NCI-H446 (cell line): ENCODE measurements around the gene RGS3.
"Not testable (repeated sequence)": the region's sequence is repeated elsewhere in the genome, so short reads cannot be mapped to it uniquely, and the experiment has no call there.

ENCODE experiments used
- DNase-seq, 2 experiments: peaks; one replicate each; lab custom pipeline; 2025; lab: John Stamatoyannopoulos, UW

RGS3 gene

GRCh38 chr9:113463418-113464285 is at the start of gene RGS3:
TSS of gene RGS3 (plus strand) at chr9:113463727. CDS start at chr9:113463803, 76 bp downstream.
- no peak for DNase-seq

- DNase-seq = no peak
Observed at GRCh38 chr9:113416149-113416721, 47.3 kb upstream of the RGS3 start.

- DNase-seq = no peak
Observed at GRCh38 chr9:113417370-113417769, 46.2 kb upstream of the RGS3 start.

- DNase-seq = no peak
Observed at GRCh38 chr9:113421726-113422125, 41.8 kb upstream of the RGS3 start.

GRCh38 chr9:113425072-113425471 is 38.5 kb upstream of the RGS3 start:
- no peak for DNase-seq

- DNase-seq = no peak
Observed at GRCh38 chr9:113426701-113427100, 36.8 kb upstream of the RGS3 start.

GRCh38 chr9:113427629-113428028 is 35.9 kb upstream of the RGS3 start:
- DNase-seq = no peak

- no peak for DNase-seq
Observed at GRCh38 chr9:113428062-113428615, 35.4 kb upstream of the RGS3 start.

- DNase-seq = no peak
Observed at GRCh38 chr9:113431191-113431590, 32.3 kb upstream of the RGS3 start.

GRCh38 chr9:113436728-113437515 is 26.6 kb upstream of the RGS3 start:
- no peak for DNase-seq

GRCh38 chr9:113437716-113438115 is 25.8 kb upstream of the RGS3 start:
- not testable (repeated sequence) for DNase-seq

- no peak for DNase-seq
Observed at GRCh38 chr9:113444736-113445135, 18.8 kb upstream of the RGS3 start.

GRCh38 chr9:113446323-113446740 is 17.2 kb upstream of the RGS3 start:
- peak in 1 of 2 experiments; percentile 31 for DNase-seq

- no peak for DNase-seq
Observed at GRCh38 chr9:113449376-113449775, 14.2 kb upstream of the RGS3 start.

GRCh38 chr9:113452113-113452605 is 11.4 kb upstream of the RGS3 start:
- no peak for DNase-seq

GRCh38 chr9:113454914-113455761 is 8.4 kb upstream of the RGS3 start:
- no peak for DNase-seq

- DNase-seq = no peak
Observed at GRCh38 chr9:113456235-113456634, 7.3 kb upstream of the RGS3 start.

GRCh38 chr9:113461285-113461684 is 2.2 kb upstream of the RGS3 start:
- DNase-seq = no peak

- DNase-seq = no peak
Observed at GRCh38 chr9:113461943-113462342, 1.6 kb upstream of the RGS3 start.

GRCh38 chr9:113462781-113463286 is 693 bp upstream of the RGS3 start:
- no peak for DNase-seq

GRCh38 chr9:113464286-113464660 is 746 bp downstream of the RGS3 start:
- DNase-seq = no peak
